Measurements from ENCODE around the gene ACVR1C.

The ACVR1C gene

DNA sequence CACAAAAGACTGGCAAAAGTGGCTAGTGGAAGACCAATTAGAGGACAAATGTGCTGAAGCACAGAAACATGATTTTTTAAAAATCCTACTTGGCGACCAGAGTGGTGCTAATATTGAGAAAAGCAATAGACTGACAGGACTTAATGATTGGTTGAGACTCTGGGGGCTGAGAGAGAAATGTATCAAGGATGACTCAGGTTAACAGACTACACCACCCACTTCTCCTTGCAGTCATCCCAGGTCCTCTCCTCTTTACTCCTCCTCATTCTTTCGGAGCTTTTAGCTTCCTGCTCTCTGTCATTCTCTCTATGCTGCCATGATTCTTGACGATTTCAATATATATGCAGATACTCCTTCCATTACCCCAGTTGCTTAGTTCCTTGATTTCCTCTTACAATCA is 130.2 kb downstream of the ACVR1C start:
- DNase-seq (ENCODE audit: low read depth, low spot score): no peak

DNA sequence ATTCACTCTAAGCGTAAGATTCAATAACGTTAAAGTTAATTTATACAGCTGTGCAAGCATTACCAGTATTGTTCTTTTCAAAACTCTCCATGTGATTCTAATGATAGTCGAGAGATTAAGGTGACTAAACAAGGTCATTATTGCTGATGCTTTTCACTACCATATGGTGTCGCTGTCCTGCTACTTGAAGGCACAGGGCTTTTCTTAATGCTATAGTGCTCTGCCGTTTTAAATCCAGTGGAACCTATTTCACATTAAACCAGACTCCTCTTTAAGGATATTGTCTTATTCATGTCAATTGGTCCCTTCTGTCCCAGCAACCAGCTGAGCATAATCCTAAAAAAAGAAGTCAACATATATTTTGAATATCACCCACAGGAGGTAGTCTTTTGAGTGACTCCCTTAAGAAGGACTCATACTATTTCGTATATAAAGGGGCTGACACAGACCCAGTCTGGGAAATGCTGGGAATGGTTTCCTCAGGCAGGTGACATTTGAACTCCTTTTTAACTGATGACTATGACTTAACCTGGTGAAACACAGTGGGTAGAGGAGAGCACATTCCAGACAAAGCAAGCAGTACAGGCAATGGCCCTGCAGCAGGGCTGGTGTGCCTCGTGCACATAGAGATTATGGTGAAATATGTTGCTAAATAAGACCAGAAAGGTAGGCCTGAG is 130.9 kb downstream of the ACVR1C start:
- DNase-seq (ENCODE audit: low read depth, low spot score): no peak

DNA sequence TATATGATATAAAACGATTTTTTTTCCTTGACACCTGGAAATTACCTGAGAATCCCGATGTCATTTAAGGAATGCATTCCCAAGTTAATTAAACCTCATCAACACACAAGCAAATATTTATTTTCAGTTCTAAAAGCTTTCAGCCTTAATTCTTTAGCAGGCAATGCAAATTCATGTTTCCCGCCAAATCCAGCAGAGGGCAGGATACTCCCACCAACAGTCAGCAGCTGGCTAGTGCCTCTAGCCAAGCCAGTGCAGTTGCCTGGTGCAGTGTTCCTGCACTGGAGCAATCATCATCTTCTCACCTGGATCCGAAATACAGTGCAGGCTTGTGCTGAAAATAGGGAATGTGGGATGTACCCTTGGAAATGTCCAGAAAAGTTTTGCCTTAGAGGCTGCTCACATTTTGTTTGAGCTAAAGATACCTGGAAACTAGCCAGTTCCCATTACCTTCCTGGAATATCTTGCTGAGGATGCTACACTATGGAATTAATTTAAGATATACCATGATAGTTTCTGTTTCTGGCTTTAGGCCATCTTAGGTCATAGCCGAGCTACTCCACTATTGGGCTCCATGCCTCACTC is 136.4 kb downstream of the ACVR1C start:
- peak; percentile 16 for DNase-seq (ENCODE audit: low read depth, low spot score)

DNA sequence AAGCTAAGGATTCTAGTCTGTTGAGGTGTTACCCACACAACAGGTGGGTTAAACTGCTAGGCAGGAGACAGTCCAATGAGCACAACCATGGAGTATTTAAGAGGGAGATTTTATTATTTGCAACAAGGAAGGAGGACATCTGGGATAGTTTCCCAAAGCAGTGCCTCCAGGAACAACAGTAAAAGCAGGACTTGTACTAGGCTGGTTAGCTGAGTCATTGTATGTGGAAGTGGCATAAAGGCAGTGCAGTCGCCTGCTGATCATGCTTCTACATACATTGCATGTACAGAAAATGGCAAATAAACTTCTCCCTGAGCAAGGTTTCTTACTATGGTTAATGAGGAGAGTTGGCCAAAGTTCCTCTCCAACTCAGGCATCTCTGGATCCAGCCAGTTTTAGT is 138.7 kb downstream of the ACVR1C start:
- no peak for DNase-seq (ENCODE audit: low read depth, low spot score)

DNA sequence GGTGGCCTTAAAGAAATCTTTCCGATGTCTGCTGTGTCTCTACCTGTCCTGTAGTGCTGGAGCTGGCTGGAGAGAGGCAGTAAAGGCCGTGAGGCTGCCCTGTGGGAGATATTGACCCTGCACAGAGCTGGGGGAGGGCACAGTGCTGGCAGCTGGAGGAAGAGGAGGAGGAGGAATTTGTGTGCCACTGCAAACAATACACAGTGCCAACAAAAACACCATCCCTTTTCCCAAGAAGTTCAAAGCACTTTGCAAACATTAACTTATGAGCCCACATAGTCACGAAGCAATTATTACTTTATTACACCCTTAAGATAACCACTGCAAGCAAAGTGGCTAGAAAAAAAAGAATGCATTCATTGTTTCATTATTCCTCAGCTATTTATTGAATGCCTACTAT is 139.8 kb downstream of the ACVR1C start:
- peak; percentile 12 for DNase-seq (ENCODE audit: low read depth, low spot score)

DNA sequence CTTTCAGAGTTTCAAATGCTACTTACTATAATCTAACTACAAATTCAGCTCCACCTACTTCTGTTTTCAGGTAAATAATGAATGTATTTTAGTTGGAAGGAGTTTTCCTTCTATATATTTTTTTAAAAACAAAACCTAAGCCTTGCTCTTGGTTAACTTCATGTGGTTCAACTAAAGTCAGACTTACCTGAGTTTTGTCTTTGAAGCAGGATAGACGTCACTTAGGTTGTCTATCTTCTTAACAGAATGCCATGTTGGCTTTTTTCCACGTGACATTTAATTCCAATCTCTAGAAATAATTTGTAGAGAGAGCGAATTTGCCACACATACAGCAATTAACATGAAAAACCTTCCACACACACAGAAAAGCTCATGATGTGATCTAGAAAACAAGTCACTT is 140.9 kb downstream of the ACVR1C start:
- no peak for DNase-seq (ENCODE audit: low read depth, low spot score)

DNA sequence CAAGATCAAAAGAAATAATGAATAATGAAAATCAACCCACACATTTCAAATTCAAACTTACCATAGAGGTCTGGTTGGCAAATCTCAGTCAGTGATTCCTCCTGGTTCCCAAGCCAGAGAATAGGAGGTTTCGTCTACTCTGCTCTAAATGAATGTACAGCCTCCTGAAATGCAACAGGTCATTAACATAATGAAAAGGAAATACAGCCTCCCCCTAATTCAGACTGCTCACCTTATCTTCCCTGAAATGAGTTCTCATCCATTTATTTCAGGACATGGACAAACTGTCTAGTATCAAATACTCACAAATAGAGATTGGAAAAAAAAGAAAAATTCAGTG is 141.4 kb downstream of the ACVR1C start:
- no peak for DNase-seq (ENCODE audit: low read depth, low spot score)

DNA sequence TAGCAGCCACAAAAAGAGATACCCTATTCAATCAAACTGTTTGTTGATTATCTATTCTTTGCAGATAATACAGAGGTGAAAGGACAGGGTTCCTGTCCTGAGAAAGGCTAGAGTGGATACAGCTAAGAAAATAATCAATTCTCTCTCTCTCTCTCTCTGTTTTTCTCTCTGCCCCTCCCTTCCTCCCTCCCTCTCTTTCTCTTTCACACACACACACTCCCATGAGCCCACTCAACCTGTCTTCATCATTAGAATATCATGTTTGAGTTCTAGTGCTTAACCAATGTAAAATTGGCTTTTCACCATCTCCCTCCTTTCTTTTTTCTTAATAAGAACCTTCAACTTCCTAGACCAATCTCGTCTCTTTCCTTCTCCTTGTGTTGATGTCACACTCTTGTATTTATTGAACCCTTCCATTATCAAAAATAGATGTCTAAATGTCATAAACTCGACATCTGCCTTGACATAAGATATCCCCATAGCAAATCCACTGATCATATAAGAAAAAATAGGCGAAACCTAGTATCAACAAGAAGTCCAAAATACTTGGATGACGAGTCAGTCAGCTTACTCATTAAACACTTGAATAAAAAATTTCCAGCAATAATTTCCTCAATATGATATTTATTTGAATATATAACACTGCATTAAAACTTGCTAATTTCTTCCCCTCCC is 141.9 kb downstream of the ACVR1C start:
- no peak for DNase-seq (ENCODE audit: low read depth, low spot score)

DNA sequence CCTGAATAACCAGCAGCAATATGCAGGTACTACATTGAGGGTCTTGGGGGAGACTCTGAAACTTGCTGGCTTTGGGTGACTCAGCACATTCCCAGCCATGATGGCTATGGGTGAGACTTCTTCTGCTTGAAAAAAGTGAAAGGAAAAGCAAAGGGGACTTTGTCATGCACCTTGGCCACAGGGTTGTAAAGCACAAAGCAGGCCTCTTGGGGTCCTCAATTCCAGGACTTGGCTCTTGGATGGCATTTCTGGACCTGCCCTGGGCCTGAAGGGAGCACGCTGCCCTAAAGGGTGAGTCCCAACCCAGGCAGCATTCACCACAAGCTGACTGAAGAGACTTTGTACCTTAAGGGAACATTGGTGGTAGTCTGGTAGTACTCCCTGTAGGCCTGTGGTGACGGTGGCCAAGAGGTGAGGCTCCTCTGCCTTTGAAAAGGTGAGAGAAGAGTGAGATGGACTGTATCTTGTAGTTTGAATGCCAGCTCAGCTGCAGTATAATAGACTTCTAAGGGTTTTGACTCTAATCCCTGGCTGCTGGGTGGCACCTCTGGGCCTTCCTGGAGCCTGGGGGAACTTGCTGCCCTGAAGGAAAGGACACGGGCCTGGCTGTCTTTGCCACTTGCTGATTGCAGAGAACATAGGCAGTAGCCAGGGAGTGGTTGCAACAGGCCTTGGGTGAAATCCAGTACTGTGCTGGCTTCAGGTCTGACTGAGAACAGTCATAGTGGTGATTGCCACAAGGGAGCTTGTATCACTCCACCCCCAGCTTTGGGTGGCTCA is 148.3 kb downstream of the ACVR1C start:
- no peak for DNase-seq (ENCODE audit: low read depth, low spot score)

DNA sequence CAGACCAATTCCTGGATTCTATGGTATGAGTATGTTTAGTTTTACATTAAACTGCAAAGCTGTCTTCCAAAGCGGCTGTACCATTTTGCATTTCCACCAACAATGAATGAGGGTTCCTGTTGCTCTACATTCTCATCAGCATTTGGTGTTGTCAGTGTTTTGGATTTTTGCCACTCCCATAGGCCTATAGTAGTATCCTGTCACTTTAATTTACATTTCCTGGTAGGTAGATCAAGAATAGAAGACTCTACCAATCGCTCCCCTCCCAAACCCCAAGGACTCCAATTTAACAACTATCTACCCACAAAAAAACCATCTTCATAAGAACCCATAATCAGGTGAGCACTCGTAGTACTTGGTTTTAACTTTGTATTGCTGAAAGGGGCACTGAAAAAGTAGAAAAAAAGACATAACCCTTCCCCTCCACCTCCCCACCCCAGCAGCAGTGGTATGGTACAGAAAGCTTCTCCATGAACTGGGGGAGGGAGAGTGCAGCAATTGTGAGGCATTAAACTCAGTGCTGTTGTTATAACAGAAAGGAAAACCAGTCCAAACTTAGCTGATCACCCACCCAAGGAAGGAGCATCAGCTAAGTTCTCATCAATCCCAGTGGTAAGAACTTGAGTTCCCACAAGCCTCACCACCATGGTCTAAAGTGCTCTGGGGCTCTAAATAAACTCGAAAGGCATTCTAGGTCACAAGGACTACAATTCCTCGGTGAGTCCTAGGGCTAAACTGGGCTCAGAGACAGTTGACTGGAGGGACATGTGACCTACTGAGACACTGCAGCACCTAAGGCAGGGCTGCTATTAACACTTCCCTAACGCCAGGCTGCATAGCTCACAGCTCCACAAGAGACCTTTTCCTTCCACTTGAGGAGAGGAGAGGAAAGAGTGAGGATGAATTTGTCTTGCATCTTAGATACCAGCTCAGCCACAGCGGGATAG is 149.3 kb downstream of the ACVR1C start:
- no peak for DNase-seq (ENCODE audit: low read depth, low spot score)

DNA sequence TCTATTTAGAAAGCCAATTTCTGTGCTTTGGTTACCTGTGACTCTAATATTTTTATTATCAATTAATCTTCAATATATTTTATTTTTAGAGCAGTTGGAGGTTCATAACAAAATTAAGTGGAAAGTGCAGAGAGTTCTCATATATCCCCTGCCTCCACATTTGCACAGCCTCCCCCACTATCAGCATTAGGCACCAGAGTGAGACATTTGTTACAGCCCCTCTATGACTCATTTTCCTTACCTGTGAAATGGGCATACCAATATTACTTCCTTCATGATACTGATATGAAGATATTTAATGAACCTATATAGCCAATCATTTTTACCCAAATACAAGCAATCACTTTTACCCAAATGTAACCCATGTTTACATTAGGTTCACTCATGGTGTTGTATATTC is 150.7 kb downstream of the ACVR1C start:
- no peak for DNase-seq (ENCODE audit: low read depth, low spot score)

DNA sequence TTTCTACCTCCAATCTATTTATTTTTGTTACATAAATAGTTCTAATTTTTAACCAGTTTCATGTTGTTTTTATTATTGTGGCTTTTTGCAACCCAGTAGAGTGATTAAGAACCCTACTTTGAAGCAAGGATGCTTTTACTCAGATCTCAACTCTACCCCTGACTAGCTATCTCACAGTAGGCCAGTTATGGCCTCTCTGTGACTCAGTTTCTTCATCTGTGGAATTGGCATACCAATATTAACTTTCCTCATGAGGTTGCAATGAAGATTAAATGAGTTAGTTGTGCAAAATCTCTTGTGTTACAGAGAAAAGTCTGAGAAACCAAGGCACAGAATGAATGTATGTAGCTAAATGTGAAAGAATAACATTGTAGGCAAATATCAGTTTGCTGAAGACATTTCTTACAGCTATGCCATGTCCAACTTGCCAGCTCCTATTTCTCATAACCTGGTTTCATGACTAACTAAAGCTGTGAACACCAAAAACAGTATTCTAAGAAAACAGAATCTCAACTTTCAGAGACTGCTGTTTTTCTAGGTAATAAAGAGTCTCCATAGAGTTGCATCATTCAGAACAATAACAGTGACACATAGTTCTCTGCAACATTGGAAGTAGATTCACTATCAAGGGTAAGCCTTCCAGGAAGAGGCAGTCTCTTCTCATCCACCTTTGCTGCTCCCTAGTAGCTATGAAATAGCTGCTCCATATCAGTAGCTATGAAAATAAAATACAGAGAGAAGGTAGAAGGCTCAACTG is 151.5 kb downstream of the ACVR1C start:
- peak; percentile 34 for DNase-seq (ENCODE audit: low read depth, low spot score)
